GM21447 (cell line): ENCODE results near the gene UROC1.

Source experiments
- ATAC-seq: cut with Tn5 transposase; IDR thresholded peaks from one replicate; pipeline ENCODE4 v1.9.1; 2021; ENCODE audit not compliant: unreplicated experiment

UROC1 gene

GRCh38 chr3:126517291-126517951 is at the start of gene UROC1:
Gene UROC1 (minus strand): TSS chr3:126517773. CDS start chr3:126517719, 54 bp downstream.
- no peak for ATAC-seq

GRCh38 chr3:126562737-126563276 is 45.2 kb upstream of the UROC1 start:
- no peak for ATAC-seq

- ATAC-seq: no peak
These were observed 40.9 kb upstream of the UROC1 start, which contains the start of gene C3orf22 for GRCh38 chr3:126558336-126559071. Gene C3orf22 (minus strand): TSS chr3:126558932. CDS start chr3:126553390, 5,542 bp downstream.

- ATAC-seq: no peak
These were observed 40.2 kb upstream of the UROC1 start for GRCh38 chr3:126557761-126558160.

GRCh38 chr3:126557415-126557745 is 39.8 kb upstream of the UROC1 start:
- ATAC-seq: no peak

GRCh38 chr3:126556637-126557414 is 39.3 kb upstream of the UROC1 start:
- no peak for ATAC-seq

GRCh38 chr3:126555795-126556636 is 38.4 kb upstream of the UROC1 start:
- no peak for ATAC-seq

GRCh38 chr3:126554560-126555525 is 37.3 kb upstream of the UROC1 start:
- ATAC-seq: no peak

- ATAC-seq: no peak
These were observed 35.9 kb upstream of the UROC1 start for GRCh38 chr3:126553284-126554084.

- ATAC-seq: no peak
These were observed 35.2 kb upstream of the UROC1 start for GRCh38 chr3:126552688-126553283.

- no peak for ATAC-seq
These were observed 34.5 kb upstream of the UROC1 start for GRCh38 chr3:126551839-126552687.

GRCh38 chr3:126551121-126551838 is 33.7 kb upstream of the UROC1 start:
- ATAC-seq: no peak

- no peak for ATAC-seq
These were observed 33.0 kb upstream of the UROC1 start for GRCh38 chr3:126550488-126551051.

- ATAC-seq: no peak
These were observed 32.4 kb upstream of the UROC1 start for GRCh38 chr3:126549861-126550487.

- no peak for ATAC-seq
These were observed 31.2 kb upstream of the UROC1 start for GRCh38 chr3:126548556-126549466.
